Peyer's patch (tissue), 4 donors: ENCODE measurements around the gene ZNF750. TPM values are rescaled to one million over a fixed set of nuclear protein-coding genes. Genes with fewer than 3 reads are reported as not detected.

Source experiments
- DNase-seq, 3 donors: peaks; one replicate each; pipeline ENCODE4 v3.0.0-alpha.2; 2017 to 2019
- H3K27ac ChIP-seq, 4 donors: fragments of 200-600 bp; sonication (generic); one replicate each; pipeline ENCODE4 v1.5.1; 2016 to 2019
- H3K27me3 ChIP-seq, 2 donors: fragments of 200-600 bp; sonication (generic); one replicate each; pipeline ENCODE4 v1.5.1; 2019
- H3K36me3 ChIP-seq, 3 donors: fragments of 200-600 bp; sonication (generic); one replicate each; pipeline ENCODE4 v1.5.1; 2016 to 2019
- H3K4me1 ChIP-seq, 4 donors: fragments of 200-600 bp; sonication (generic); one replicate each; pipeline ENCODE4 v1.5.1; 2016 to 2019
- H3K4me3 ChIP-seq, 4 donors: fragments of 200-600 bp; sonication (generic); 1 replicate in 3 of 4; 2 replicates in 1 of 4; pipeline ENCODE4 v1.5.1; 2016 to 2019; ENCODE audit warnings: mild to moderate bottlenecking in 1 of 4
- H3K9me3 ChIP-seq, 4 donors: fragments of 200-600 bp; sonication (generic); one replicate each; pipeline ENCODE4 v1.5.1; 2016 to 2019; ENCODE audit warnings: mild to moderate bottlenecking in 1 of 4
- POLR2A ChIP-seq, 2 donors: fragments of 450-650 bp; IDR thresholded peaks; one replicate each; pipeline ENCODE4 v1.5.1; 2017; ENCODE audit warnings: antibody characterized with exemption in 2 of 2, mild to moderate bottlenecking in 2 of 2, moderate library complexity in 2 of 2
- total RNA-seq, 4 donors: library from RNA; depleted of rRNA; stranded (reverse); fragments of >200 nt; gene quantifications; one replicate each; pipeline ENCODE4 v1.1.0, GENCODE V29; 2016
- TF ChIP-seq, protein P1 (sequence below), 6 experiments: fragments of 450-650 bp in 4 of 6; fragments of 200-600 bp in 2 of 6; sonication (generic) in 1 of 6; IDR thresholded peaks; one replicate each; pipeline ENCODE4 v1.5.1; 2017 to 2019; ENCODE audit warnings: antibody characterized with exemption in 6 of 6, mild to moderate bottlenecking in 3 of 6, moderate library complexity in 1 of 6

The ZNF750 gene
- total RNA-seq, 4 donors from 2014 or later, result not detected

- Histone ChIP-seq H3K4me1 (peaks cover 0 to 2% (median 0%) of the 10 kb centered on the region in 4 donors), H3K27ac (no peak overlapping the region), H3K27me3 (no peaks in the 10 kb centered on the region), H3K36me3 (peaks cover 0 to 12% (median 0%) of the 10 kb centered on the region in 3 donors), H3K9me3 (no peaks in the 10 kb centered on the region), H3K4me3 (no peak overlapping the region)
- DNase-seq, result no peak
- TF ChIP-seq POLR2A (IDR thresholded peaks at IDR 0.05), result no peak
- TF ChIP-seq, protein P1, sequence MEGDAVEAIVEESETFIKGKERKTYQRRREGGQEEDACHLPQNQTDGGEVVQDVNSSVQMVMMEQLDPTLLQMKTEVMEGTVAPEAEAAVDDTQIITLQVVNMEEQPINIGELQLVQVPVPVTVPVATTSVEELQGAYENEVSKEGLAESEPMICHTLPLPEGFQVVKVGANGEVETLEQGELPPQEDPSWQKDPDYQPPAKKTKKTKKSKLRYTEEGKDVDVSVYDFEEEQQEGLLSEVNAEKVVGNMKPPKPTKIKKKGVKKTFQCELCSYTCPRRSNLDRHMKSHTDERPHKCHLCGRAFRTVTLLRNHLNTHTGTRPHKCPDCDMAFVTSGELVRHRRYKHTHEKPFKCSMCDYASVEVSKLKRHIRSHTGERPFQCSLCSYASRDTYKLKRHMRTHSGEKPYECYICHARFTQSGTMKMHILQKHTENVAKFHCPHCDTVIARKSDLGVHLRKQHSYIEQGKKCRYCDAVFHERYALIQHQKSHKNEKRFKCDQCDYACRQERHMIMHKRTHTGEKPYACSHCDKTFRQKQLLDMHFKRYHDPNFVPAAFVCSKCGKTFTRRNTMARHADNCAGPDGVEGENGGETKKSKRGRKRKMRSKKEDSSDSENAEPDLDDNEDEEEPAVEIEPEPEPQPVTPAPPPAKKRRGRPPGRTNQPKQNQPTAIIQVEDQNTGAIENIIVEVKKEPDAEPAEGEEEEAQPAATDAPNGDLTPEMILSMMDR (IDR thresholded peaks at IDR 0.05), result no peak
Observed at GRCh38 chr17:82780195-82780594, 59.6 kb downstream of the ZNF750 start.

- H3K27me3 ChIP-seq, result no peaks in the 10 kb centered on the region
- peaks cover 0 to 12% (median 0%) of the 10 kb centered on the region in 3 donors for H3K36me3 ChIP-seq
- H3K27ac ChIP-seq, result no peak overlapping the region
- H3K4me3 ChIP-seq, result no peak overlapping the region
- no peak for DNase-seq
- peaks cover 0 to 7% (median 2%) of the 10 kb centered on the region in 4 donors for H3K4me1 ChIP-seq
- TF ChIP-seq, protein P1 (IDR thresholded peaks at IDR 0.05), result no peak
- no peak for TF ChIP-seq POLR2A (IDR thresholded peaks at IDR 0.05)
- no peaks in the 10 kb centered on the region for H3K9me3 ChIP-seq
Observed at GRCh38 chr17:82779541-82779940, 60.3 kb downstream of the ZNF750 start.

Other genes starting within 250 kb of the ZNF750 start
- 10 to 100 TPM; 68.8 to 90.0 (median 77.2) TPM for gene WDR45B, start 191.6 kb downstream of the ZNF750 start, total RNA-seq
- 10 to 100 TPM; 13.3 to 63.5 (median 29.1) TPM for gene RAB40B, start 141.3 kb downstream of the ZNF750 start, total RNA-seq
- gene FN3KRP, start 123.3 kb downstream of the ZNF750 start, total RNA-seq, result 10 to 100 TPM; 15.5 to 33.0 (median 19.7) TPM
- 10 to 100 TPM; 14.0 to 56.3 (median 23.0) TPM for gene FN3K, start 104.4 kb downstream of the ZNF750 start, total RNA-seq
- 100 to 1,000 TPM in 1 of 4 donors, 10 to 100 TPM in 3; 58.7 to 130 (median 74.8) TPM for gene TBCD, start 88.0 kb downstream of the ZNF750 start, total RNA-seq
- 100 to 1,000 TPM in 3 of 4 donors, 10 to 100 TPM in 1; 73.4 to 170 (median 117) TPM for gene METRNL, start 239.6 kb upstream of the ZNF750 start, total RNA-seq